ENCODE data around the gene FHAD1.

DNA sequence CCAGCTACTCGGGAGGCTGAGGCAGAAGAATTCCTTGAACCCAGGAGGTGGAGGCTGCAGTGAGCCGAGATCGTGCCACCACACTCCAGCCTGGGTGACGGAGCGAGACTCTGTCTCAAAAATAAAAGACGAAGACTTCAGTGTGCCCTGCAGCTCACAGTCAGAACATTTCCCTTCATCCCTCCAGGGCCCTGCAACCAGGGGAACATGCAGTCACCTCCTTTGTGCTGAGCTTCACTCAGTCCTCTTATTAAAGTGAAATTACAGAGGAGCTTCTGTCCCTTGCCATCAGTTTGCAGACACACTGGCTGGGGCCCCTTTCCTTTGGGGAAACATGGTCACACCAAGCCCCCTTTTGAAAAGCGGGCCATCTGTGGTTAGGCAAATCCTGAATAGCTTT, 24.2 kb downstream of the FHAD1 start:
- TF ChIP-seq YY1 (IDR thresholded peaks at IDR 0.05; ENCODE audit: low read depth) (no peak), NFIC (IDR thresholded peaks at IDR 0.05) (no peak), CEBPB (IDR thresholded peaks at IDR 0.05) (no peak), CREB1 (IDR thresholded peaks at IDR 0.05; ENCODE audit: low read depth) (no peak), TAF1 (IDR thresholded peaks at IDR 0.05; ENCODE audit: low read depth) (no peak), EGR1 (IDR thresholded peaks at IDR 0.05) (no peak), EP300 (IDR thresholded peaks at IDR 0.05; ENCODE audit: borderline replicate concordance) (no peak), TCF12 (IDR thresholded peaks at IDR 0.05; ENCODE audit: low read depth) (no peak), RAD21 (IDR thresholded peaks at IDR 0.05; ENCODE audit: low read depth) (no peak), TEAD4 (IDR thresholded peaks at IDR 0.05) (no peak), FOXM1 (IDR thresholded peaks at IDR 0.05; ENCODE audit: borderline replicate concordance, low read depth) (no peak)
- TF ChIP-seq, protein P1, sequence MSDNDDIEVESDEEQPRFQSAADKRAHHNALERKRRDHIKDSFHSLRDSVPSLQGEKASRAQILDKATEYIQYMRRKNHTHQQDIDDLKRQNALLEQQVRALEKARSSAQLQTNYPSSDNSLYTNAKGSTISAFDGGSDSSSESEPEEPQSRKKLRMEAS (IDR thresholded peaks at IDR 0.05) = no peak
- TF ChIP-seq, protein P2, sequence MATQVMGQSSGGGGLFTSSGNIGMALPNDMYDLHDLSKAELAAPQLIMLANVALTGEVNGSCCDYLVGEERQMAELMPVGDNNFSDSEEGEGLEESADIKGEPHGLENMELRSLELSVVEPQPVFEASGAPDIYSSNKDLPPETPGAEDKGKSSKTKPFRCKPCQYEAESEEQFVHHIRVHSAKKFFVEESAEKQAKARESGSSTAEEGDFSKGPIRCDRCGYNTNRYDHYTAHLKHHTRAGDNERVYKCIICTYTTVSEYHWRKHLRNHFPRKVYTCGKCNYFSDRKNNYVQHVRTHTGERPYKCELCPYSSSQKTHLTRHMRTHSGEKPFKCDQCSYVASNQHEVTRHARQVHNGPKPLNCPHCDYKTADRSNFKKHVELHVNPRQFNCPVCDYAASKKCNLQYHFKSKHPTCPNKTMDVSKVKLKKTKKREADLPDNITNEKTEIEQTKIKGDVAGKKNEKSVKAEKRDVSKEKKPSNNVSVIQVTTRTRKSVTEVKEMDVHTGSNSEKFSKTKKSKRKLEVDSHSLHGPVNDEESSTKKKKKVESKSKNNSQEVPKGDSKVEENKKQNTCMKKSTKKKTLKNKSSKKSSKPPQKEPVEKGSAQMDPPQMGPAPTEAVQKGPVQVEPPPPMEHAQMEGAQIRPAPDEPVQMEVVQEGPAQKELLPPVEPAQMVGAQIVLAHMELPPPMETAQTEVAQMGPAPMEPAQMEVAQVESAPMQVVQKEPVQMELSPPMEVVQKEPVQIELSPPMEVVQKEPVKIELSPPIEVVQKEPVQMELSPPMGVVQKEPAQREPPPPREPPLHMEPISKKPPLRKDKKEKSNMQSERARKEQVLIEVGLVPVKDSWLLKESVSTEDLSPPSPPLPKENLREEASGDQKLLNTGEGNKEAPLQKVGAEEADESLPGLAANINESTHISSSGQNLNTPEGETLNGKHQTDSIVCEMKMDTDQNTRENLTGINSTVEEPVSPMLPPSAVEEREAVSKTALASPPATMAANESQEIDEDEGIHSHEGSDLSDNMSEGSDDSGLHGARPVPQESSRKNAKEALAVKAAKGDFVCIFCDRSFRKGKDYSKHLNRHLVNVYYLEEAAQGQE (IDR thresholded peaks at IDR 0.05; ENCODE audit: low read depth) = no peak
